HG02870 (cell line): ENCODE results near the gene FN3K.

Experiments
- ATAC-seq: cut with Tn5 transposase; IDR thresholded peaks from one replicate; pipeline ENCODE4 v1.9.1; 2021; ENCODE audit warnings: mild to moderate bottlenecking, moderate library complexity; ENCODE audit not compliant: unreplicated experiment

FN3K gene

GRCh38 chr17:82793974-82794630 is 58.7 kb downstream of the FN3K start:
- ATAC-seq, result no peak

DNA sequence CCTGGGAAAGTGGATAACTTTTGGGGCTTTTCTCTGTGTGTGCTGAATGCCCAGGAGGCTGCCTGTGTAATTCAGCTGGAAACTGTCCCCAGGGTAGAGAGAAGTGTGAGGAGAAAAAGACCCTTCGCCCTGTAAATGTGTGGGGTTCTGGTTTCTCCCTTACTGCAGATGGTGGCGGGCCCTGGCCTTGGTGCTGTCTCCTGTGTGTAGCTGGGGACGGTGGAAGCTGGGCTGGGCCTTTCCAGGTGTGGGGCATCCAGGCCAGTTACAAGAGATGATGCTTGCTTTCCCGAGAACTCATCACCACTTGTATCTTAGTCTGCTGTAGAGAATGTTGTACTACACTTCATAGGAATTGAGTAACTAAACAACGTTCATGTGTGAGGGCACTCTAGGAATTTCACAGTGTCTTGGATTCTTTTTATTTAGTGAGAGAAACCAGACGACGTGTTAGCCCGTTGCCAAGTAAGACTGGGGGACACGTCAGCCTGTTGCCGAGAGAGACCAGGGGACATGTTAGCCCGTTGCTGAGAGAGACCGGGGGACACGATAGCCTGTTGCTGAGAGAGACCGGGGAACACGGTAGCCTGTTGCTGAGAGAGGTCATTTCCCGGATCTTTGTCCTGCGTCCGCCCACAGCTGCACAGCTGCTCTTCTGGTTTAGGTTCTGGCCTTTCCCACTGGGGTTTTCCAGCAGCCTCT is 59.5 kb downstream of the FN3K start:
- no peak for ATAC-seq

- ATAC-seq, result no peak
Observed at GRCh38 chr17:82795615-82796014, 60.2 kb downstream of the FN3K start.

DNA sequence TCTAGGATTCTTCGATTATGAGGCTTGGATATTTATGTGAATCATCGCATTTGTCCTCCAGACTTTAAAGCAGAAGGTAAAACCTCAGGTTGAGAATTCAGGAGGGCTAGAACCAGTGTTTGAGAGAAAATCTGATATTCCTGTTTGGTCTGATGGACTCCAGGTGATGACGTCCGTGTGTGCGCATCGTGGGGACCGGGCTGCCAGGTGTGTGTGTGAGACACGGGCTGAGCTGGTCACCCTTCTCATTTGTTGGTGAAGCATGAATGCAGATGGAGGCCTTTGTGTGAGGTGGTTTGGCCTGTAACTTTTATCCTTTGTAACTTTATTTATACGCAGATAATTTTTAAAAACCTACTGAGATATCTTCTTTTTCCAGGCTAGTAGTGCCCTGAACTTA is 61.6 kb downstream of the FN3K start:
- ATAC-seq, result no peak

- no peak for ATAC-seq
Observed at GRCh38 chr17:82798752-82799151, 63.3 kb downstream of the FN3K start.

GRCh38 chr17:82799591-82799990 is 64.2 kb downstream of the FN3K start:
- no peak for ATAC-seq
